NB4 (cell line): ENCODE data around the gene FOXP1.

Source experiments
- DNase-seq: peaks from one replicate; pipeline ENCODE4 v3.0.0; 2010; ENCODE audit warnings: low read depth
- H3K4me3 ChIP-seq: one replicate; pipeline ENCODE4 v1.5.1; 2011; ENCODE audit warnings: mild to moderate bottlenecking, low read depth, low read length, moderate library complexity
- MAX ChIP-seq: IDR thresholded peaks from 2 replicates; pipeline ENCODE4 v1.6.1; 2011; ENCODE audit warnings: low read depth, low read length
- MYC ChIP-seq: IDR thresholded peaks from 2 replicates; pipeline ENCODE4 v1.6.1; 2011; ENCODE audit warnings: low read depth, low read length
- POLR2A ChIP-seq: IDR thresholded peaks from 2 replicates; pipeline ENCODE4 v1.6.1; 2011; ENCODE audit warnings: mild to moderate bottlenecking; ENCODE audit not compliant: insufficient read length; ENCODE audit errors: extremely low read depth
- TF ChIP-seq, protein P1 (sequence below): IDR thresholded peaks from one replicate; pipeline ENCODE4 v1.5.1; 2012; ENCODE audit warnings: low read depth, low read length

The FOXP1 gene

DNA sequence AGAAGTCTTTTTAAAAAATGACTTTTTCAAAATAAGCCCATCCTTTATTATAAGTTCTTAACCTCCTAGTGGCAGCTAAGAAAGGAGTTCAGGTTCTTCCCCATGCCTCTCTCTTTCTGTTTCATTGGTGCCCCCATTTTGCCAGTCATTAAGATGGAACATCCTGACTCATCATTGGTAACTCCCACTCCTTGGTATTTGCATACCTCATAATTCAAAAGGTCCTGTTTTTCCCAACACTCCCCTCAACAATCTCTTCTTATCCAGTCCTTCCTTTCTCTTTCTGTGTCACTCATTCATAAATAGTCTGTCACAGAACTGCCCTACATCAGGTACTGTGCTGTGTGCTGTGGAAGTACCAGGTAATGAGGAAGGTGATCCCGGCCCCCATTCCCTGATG, 394.0 kb downstream of the FOXP1 start:
- no peak for DNase-seq
- H3K4me3 ChIP-seq: no peak overlapping the region
- TF ChIP-seq MAX (no peak), MYC (no peak), POLR2A (no peak)
- TF ChIP-seq, protein P1, sequence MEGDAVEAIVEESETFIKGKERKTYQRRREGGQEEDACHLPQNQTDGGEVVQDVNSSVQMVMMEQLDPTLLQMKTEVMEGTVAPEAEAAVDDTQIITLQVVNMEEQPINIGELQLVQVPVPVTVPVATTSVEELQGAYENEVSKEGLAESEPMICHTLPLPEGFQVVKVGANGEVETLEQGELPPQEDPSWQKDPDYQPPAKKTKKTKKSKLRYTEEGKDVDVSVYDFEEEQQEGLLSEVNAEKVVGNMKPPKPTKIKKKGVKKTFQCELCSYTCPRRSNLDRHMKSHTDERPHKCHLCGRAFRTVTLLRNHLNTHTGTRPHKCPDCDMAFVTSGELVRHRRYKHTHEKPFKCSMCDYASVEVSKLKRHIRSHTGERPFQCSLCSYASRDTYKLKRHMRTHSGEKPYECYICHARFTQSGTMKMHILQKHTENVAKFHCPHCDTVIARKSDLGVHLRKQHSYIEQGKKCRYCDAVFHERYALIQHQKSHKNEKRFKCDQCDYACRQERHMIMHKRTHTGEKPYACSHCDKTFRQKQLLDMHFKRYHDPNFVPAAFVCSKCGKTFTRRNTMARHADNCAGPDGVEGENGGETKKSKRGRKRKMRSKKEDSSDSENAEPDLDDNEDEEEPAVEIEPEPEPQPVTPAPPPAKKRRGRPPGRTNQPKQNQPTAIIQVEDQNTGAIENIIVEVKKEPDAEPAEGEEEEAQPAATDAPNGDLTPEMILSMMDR: no peak

DNA sequence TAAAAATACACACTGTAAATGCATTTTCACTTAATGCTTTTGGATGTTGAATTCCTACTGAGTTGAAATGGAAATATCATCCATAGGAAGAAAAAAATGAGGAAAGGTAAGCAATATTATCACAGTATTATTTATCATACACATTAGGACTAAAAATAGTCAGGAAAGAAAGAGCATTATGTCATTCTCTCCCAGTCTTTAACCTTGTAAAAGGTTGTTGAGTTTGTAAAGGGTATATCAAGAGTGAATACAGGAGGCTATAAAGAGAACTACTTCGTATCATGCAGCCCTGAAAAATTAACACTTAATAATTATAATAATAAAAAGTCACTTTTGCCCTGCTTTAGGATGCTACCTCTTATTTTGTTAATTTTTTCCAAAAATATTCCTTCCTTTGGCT, 395.8 kb downstream of the FOXP1 start:
- DNase-seq: no peak
- H3K4me3 ChIP-seq: no peak overlapping the region
- no peak for TF ChIP-seq MAX
- TF ChIP-seq, protein P1: no peak
- TF ChIP-seq MYC: no peak
- no peak for TF ChIP-seq POLR2A

DNA sequence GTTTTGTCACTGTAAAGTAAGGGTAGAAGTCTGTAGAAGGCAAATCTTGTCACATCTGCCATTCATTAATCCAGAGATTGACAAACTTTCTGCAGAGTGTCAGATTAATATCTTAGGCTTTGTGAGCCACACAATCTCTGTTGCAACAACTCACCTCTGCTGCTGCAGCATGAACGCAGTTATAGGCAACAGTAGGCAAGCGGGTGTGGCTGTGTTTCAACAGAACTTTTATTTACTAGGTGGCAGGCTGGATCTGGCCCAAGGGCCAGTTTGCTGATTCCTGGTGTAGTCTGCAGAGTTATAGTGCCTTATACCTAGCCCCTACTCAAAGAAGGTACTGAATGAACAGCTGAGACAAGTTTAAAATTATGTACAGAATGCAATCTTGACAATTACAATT, 396.7 kb downstream of the FOXP1 start:
- TF ChIP-seq MYC: no peak
- TF ChIP-seq POLR2A: no peak
- no peak for TF ChIP-seq MAX
- TF ChIP-seq, protein P1: no peak
- H3K4me3 ChIP-seq: no peak overlapping the region
- no peak for DNase-seq

DNA sequence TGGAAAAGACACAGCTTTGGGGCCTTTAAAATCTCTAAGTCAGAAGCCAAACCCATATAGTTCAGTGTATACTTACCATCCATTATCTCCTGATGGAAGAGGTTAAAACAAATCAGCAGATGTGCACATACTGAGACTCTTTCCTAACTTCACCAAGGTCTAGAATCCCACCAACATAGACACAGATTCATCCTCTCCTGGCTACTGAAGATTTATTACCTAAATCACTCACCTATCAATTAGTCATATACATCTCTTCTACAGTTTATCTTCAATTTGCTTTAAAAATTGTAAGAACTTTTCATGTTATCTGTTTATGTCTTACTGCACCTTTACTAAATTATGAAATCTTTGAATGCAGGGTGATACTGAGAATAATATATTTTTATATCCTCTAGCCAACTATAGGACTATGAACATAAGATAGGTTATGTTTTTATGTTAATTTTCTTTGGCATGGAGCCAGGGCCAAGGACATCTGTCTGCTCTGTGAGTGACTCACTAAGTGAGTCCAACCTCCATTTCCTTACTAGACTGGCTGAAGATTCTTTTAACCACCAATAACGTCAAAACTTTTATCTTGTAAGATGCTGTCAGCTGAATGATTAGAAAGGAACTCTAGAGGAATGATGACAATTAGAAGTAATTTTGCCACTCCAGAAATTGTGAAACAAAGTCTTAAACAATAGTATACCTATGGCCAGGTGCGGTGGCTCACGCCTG, 397.6 kb downstream of the FOXP1 start:
- no peak for DNase-seq
- H3K4me3 ChIP-seq: no peak overlapping the region
- TF ChIP-seq POLR2A: no peak
- no peak for TF ChIP-seq MYC
- TF ChIP-seq, protein P1: no peak
- no peak for TF ChIP-seq MAX

DNA sequence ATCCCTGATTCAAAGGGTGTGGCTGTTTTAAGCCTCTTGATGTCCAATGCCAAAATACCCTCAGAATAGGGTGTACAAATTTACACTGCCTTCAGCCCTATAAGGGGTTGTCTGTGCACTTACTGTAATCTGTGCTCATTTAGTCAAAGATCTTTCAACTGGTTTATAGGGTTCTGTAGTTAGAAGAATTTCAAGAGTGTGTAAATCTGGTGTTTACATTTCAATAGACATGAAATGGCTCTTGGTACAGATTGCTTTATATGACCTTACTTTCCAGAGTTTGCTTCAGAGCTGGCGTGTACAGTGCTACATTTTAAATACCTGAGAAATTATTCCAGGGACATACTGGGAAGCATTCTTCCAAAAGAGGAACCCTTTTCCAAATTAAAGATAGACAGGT, 399.3 kb downstream of the FOXP1 start:
- no peak for DNase-seq
- TF ChIP-seq POLR2A (no peak), MYC (no peak), MAX (no peak)
- TF ChIP-seq, protein P1: no peak
- no peak overlapping the region for H3K4me3 ChIP-seq
